BJ (cell line): Measurements from ENCODE around the gene CFAP54. TPM values are rescaled to one million over a fixed set of nuclear protein-coding genes. Genes with fewer than 3 reads are reported as not detected.

Experiments
- CTCF ChIA-PET: fragments of 350-600 bp; formaldehyde crosslinking; extraction: SDS; loops from one replicate; lab custom pipeline; 2021; ENCODE audit warnings: antibody characterized with exemption, inconsistent platforms; lab: Yijun Ruan, JAX
- POLR2A ChIA-PET: fragments of 300-600 bp; sonication (Branson Sonifier 250); formaldehyde crosslinking; extraction: SDS; loops from one replicate; lab custom pipeline; 2021; ENCODE audit warnings: antibody characterized with exemption; lab: Charles Lee
- DNase-seq: peaks from one replicate; pipeline ENCODE4 v3.0.0-alpha.2; 2011; ENCODE audit warnings: low read depth
- H3K27me3 ChIP-seq: 2 replicates; pipeline ENCODE4 v1.6.0; 2011; ENCODE audit warnings: low read length; ENCODE audit not compliant: control insufficient read depth, insufficient read depth
- H3K36me3 ChIP-seq: 2 replicates; pipeline ENCODE4 v1.5.1; 2011; ENCODE audit warnings: low read length; ENCODE audit not compliant: control insufficient read depth, insufficient read depth
- H3K4me3 ChIP-seq: 2 replicates; pipeline ENCODE4 v1.5.1; 2011; ENCODE audit warnings: low read depth, mild to moderate bottlenecking, control low read depth, low read length
- polyA plus RNA-seq: library from polyadenylated mRNA; depleted of rRNA; stranded (reverse); fragments of >200 nt; gene quantifications from 2 replicates; pipeline ENCODE4 v1.2.3, GENCODE V29; 2011
- TF ChIP-seq, protein P1 (sequence below): IDR thresholded peaks from 2 replicates; pipeline ENCODE4 v1.5.1; 2011; ENCODE audit warnings: low read depth, mild to moderate bottlenecking, control low read depth, inconsistent platforms, low read length, moderate library complexity; ENCODE audit not compliant: insufficient read depth

The CFAP54 gene
- polyA plus RNA-seq, 1 experiment: 0.38 TPM

DNA sequence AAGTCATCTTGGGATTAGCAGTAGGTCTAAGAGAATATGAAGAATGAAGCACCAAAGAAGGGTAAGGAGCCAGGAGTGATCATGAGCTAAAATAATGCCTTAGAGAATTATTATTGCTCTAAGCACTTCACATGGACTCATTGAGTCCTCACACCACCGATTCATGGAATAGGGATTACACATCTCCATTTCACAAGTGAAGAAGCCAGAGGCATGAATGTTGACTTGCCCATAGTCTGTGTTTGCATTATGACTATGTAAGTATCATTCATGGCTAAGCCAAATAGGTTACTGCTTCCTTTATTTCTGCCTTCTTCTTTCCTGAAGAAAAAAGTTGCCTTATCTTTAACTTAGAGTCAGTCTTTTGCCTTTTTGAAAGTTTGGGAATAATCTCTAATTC lies 318.4 kb downstream of the CFAP54 start:
- no peak overlapping the region for H3K4me3 ChIP-seq
- DNase-seq: no peak
- CTCF ChIA-PET: no interaction called here
- TF ChIP-seq, protein P1, sequence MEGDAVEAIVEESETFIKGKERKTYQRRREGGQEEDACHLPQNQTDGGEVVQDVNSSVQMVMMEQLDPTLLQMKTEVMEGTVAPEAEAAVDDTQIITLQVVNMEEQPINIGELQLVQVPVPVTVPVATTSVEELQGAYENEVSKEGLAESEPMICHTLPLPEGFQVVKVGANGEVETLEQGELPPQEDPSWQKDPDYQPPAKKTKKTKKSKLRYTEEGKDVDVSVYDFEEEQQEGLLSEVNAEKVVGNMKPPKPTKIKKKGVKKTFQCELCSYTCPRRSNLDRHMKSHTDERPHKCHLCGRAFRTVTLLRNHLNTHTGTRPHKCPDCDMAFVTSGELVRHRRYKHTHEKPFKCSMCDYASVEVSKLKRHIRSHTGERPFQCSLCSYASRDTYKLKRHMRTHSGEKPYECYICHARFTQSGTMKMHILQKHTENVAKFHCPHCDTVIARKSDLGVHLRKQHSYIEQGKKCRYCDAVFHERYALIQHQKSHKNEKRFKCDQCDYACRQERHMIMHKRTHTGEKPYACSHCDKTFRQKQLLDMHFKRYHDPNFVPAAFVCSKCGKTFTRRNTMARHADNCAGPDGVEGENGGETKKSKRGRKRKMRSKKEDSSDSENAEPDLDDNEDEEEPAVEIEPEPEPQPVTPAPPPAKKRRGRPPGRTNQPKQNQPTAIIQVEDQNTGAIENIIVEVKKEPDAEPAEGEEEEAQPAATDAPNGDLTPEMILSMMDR: no peak
- no peaks in the 10 kb centered on the region for H3K36me3 ChIP-seq
- no peaks in the 10 kb centered on the region for H3K27me3 ChIP-seq
- POLR2A ChIA-PET: no interaction called here

GRCh38 chr12:96808587-96808986 lies 319.2 kb downstream of the CFAP54 start:
- POLR2A ChIA-PET: no interaction called here
- H3K27me3 ChIP-seq: no peaks in the 10 kb centered on the region
- no peaks in the 10 kb centered on the region for H3K36me3 ChIP-seq
- H3K4me3 ChIP-seq: no peak overlapping the region
- CTCF ChIA-PET: no interaction called here
- DNase-seq: no peak
- TF ChIP-seq, protein P1: no peak

- Histone ChIP-seq H3K27me3 (no peaks in the 10 kb centered on the region), H3K4me3 (no peak overlapping the region), H3K36me3 (no peaks in the 10 kb centered on the region)
- TF ChIP-seq, protein P1: no peak
- no peak for DNase-seq
- ChIA-PET CTCF (no interaction called here), POLR2A (no interaction called here)
Measured at GRCh38 chr12:96809522-96809921, 320.1 kb downstream of the CFAP54 start.

- TF ChIP-seq, protein P1: no peak
- H3K4me3 ChIP-seq: no peak overlapping the region
- POLR2A ChIA-PET: no interaction called here
- CTCF ChIA-PET: no interaction called here
- H3K36me3 ChIP-seq: no peaks in the 10 kb centered on the region
- H3K27me3 ChIP-seq: no peaks in the 10 kb centered on the region
- DNase-seq: no peak
Measured at GRCh38 chr12:96810057-96810456, 320.7 kb downstream of the CFAP54 start.

- no peaks in the 10 kb centered on the region for H3K36me3 ChIP-seq
- no peaks in the 10 kb centered on the region for H3K27me3 ChIP-seq
- CTCF ChIA-PET: no interaction called here
- POLR2A ChIA-PET: no interaction called here
- no peak overlapping the region for H3K4me3 ChIP-seq
- DNase-seq: no peak
- TF ChIP-seq, protein P1: no peak
Measured at GRCh38 chr12:96810477-96810876, 321.1 kb downstream of the CFAP54 start.
